Peyer's patch (tissue), 4 donors: ENCODE data around the gene SSR4. TPM values are rescaled to one million over a fixed set of nuclear protein-coding genes. Genes with fewer than 3 reads are reported as not detected.

ENCODE experiments used
- DNase-seq, 3 donors: peaks; one replicate each; pipeline ENCODE4 v3.0.0-alpha.2; 2017 to 2019
- H3K27ac ChIP-seq, 4 donors: fragments of 200-600 bp; sonication (generic); one replicate each; pipeline ENCODE4 v1.5.1; 2016 to 2019
- H3K27me3 ChIP-seq, 2 donors: fragments of 200-600 bp; sonication (generic); one replicate each; pipeline ENCODE4 v1.5.1; 2019
- H3K36me3 ChIP-seq, 3 donors: fragments of 200-600 bp; sonication (generic); one replicate each; pipeline ENCODE4 v1.5.1; 2016 to 2019
- H3K4me1 ChIP-seq, 4 donors: fragments of 200-600 bp; sonication (generic); one replicate each; pipeline ENCODE4 v1.5.1; 2016 to 2019
- H3K4me3 ChIP-seq, 4 donors: fragments of 200-600 bp; sonication (generic); 1 replicate in 3 of 4; 2 replicates in 1 of 4; pipeline ENCODE4 v1.5.1; 2016 to 2019; ENCODE audit warnings: mild to moderate bottlenecking in 1 of 4
- H3K9me3 ChIP-seq, 4 donors: fragments of 200-600 bp; sonication (generic); one replicate each; pipeline ENCODE4 v1.5.1; 2016 to 2019; ENCODE audit warnings: mild to moderate bottlenecking in 1 of 4
- CTCF ChIP-seq, 6 experiments: fragments of 450-650 bp in 4 of 6; fragments of 200-600 bp in 2 of 6; sonication (generic) in 1 of 6; IDR thresholded peaks; one replicate each; pipeline ENCODE4 v1.5.1; 2017 to 2019; ENCODE audit warnings: antibody characterized with exemption in 6 of 6, mild to moderate bottlenecking in 3 of 6, moderate library complexity in 1 of 6
- POLR2A ChIP-seq, 2 donors: fragments of 450-650 bp; IDR thresholded peaks; one replicate each; pipeline ENCODE4 v1.5.1; 2017; ENCODE audit warnings: antibody characterized with exemption in 2 of 2, mild to moderate bottlenecking in 2 of 2, moderate library complexity in 2 of 2
- total RNA-seq, 4 donors: library from RNA; depleted of rRNA; stranded (reverse); fragments of >200 nt; gene quantifications; one replicate each; pipeline ENCODE4 v1.1.0, GENCODE V29; 2016

The SSR4 gene
- total RNA-seq, 4 donors from 2014 or later, result 90.0 to 113 (median 96.4) TPM

- H3K4me3 ChIP-seq, result no peak overlapping the region
- no peaks in the 10 kb centered on the region for H3K4me1 ChIP-seq
- TF ChIP-seq CTCF (IDR thresholded peaks at IDR 0.05) (no peak), POLR2A (IDR thresholded peaks at IDR 0.05) (no peak)
- no peak for DNase-seq
- H3K27me3 ChIP-seq, result no peaks in the 10 kb centered on the region
- no peaks in the 10 kb centered on the region for H3K36me3 ChIP-seq
- no peak overlapping the region for H3K27ac ChIP-seq
- H3K9me3 ChIP-seq, result no peaks in the 10 kb centered on the region
These were observed 50.1 kb downstream of the SSR4 start for GRCh38 chrX:153844509-153845082.

DNA sequence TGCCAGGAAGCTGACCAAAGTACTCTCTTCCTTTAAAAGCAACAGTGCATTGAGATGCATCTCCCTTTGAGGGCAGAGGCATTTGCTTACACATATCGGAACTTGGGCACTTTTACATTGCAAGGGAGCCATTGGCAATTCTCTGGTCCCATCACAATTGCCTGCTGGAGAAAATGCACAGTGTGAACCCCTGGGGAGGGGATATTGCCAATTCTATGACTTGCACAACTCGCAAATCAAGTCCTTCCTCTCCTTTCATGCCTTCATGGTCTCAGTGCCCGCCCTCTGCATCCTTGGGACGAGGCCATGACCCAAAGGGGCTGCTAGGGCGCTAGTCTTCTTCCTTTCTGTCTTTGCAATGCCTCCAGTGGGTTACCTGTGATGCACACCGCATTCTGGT lies 50.7 kb downstream of the SSR4 start:
- H3K36me3 ChIP-seq, result no peaks in the 10 kb centered on the region
- H3K9me3 ChIP-seq, result no peaks in the 10 kb centered on the region
- no peak overlapping the region for H3K4me3 ChIP-seq
- no peak overlapping the region for H3K27ac ChIP-seq
- H3K27me3 ChIP-seq, result no peaks in the 10 kb centered on the region
- H3K4me1 ChIP-seq, result no peaks in the 10 kb centered on the region
- no peak for DNase-seq
- TF ChIP-seq POLR2A (IDR thresholded peaks at IDR 0.05), result no peak
- no peak for TF ChIP-seq CTCF (IDR thresholded peaks at IDR 0.05)

GRCh38 chrX:153845842-153846241 lies 51.4 kb downstream of the SSR4 start:
- Histone ChIP-seq H3K36me3 (no peaks in the 10 kb centered on the region), H3K4me1 (no peaks in the 10 kb centered on the region), H3K27me3 (no peaks in the 10 kb centered on the region), H3K9me3 (no peaks in the 10 kb centered on the region), H3K4me3 (no peak overlapping the region), H3K27ac (no peak overlapping the region)
- TF ChIP-seq POLR2A (IDR thresholded peaks at IDR 0.05), result no peak
- no peak for TF ChIP-seq CTCF (IDR thresholded peaks at IDR 0.05)
- DNase-seq, result no peak

Other genes starting within 250 kb of the SSR4 start
- 10 to 100 TPM; 19.0 to 33.3 (median 20.6) TPM for gene CCNQ, start 195.5 kb upstream of the SSR4 start, total RNA-seq
- not detected for gene DUSP9, start 147.5 kb upstream of the SSR4 start, total RNA-seq
- 10 to 100 TPM in 1 of 4 donors, 1 to 10 TPM in 2, not detected in 1; 2.0 to 44.8 (median 6.1) TPM for gene PNCK, start 120.9 kb upstream of the SSR4 start, total RNA-seq
- gene SLC6A8, start 106.7 kb upstream of the SSR4 start, total RNA-seq, result 100 to 1,000 TPM in 3 of 4 donors, 10 to 100 TPM in 1; 36.3 to 562 (median 146) TPM
- gene BCAP31, start 70.3 kb upstream of the SSR4 start, total RNA-seq, result 100 to 1,000 TPM in 2 of 4 donors, 10 to 100 TPM in 2; 45.4 to 148 (median 101) TPM
- gene ABCD1, start 69.8 kb upstream of the SSR4 start, total RNA-seq, result 10 to 100 TPM; 14.9 to 94.2 (median 68.0) TPM
- gene PLXNB3, start 30.4 kb upstream of the SSR4 start, total RNA-seq, result 10 to 100 TPM in 1 of 4 donors, 1 to 10 TPM in 3; 2.7 to 25.6 (median 7.6) TPM
- 1 to 10 TPM in 1 of 4 donors, not detected in 3; 1.7 TPM for gene SRPK3, start 13.6 kb upstream of the SSR4 start, total RNA-seq
- 100 to 1,000 TPM; 108 to 153 (median 126) TPM for gene IDH3G, start 293 bp upstream of the SSR4 start, total RNA-seq
- 1 to 10 TPM; 1.2 to 8.3 (median 2.4) TPM for gene PDZD4, start 35.9 kb downstream of the SSR4 start, total RNA-seq
- 1 to 10 TPM; 1.8 to 7.4 (median 4.6) TPM for gene L1CAM, start 91.5 kb downstream of the SSR4 start, total RNA-seq
- gene AVPR2, start 110.0 kb downstream of the SSR4 start, total RNA-seq, result 1 to 10 TPM in 2 of 4 donors, under 1 TPM in 2; 0.53 to 5.0 (median 1.1) TPM
- 100 to 1,000 TPM in 1 of 4 donors, 10 to 100 TPM in 3; 23.6 to 211 (median 57.6) TPM for gene ARHGAP4, start 131.6 kb downstream of the SSR4 start, total RNA-seq
- 100 to 1,000 TPM in 1 of 4 donors, 10 to 100 TPM in 3; 32.9 to 118 (median 54.1) TPM for gene NAA10, start 140.4 kb downstream of the SSR4 start, total RNA-seq
- 10 to 100 TPM in 2 of 4 donors, 1 to 10 TPM in 2; 4.9 to 13.3 (median 9.4) TPM for gene RENBP, start 150.0 kb downstream of the SSR4 start, total RNA-seq
- 10 to 100 TPM; 44.1 to 70.6 (median 55.6) TPM for gene HCFC1, start 177.2 kb downstream of the SSR4 start, total RNA-seq
- 10 to 100 TPM; 10.7 to 32.6 (median 12.8) TPM for gene TMEM187, start 178.1 kb downstream of the SSR4 start, total RNA-seq
- gene IRAK1, start 225.2 kb downstream of the SSR4 start, total RNA-seq, result 100 to 1,000 TPM; 111 to 150 (median 122) TPM